ENCODE measurements around the gene EFCAB11.
A peak's percentile ranks its signal among the peaks of the same experiment; 100 is the strongest.
"Not testable (repeated sequence)": the region's sequence is repeated elsewhere in the genome, so short reads cannot be mapped to it uniquely, and the experiment has no call there.

EFCAB11 gene

DNA sequence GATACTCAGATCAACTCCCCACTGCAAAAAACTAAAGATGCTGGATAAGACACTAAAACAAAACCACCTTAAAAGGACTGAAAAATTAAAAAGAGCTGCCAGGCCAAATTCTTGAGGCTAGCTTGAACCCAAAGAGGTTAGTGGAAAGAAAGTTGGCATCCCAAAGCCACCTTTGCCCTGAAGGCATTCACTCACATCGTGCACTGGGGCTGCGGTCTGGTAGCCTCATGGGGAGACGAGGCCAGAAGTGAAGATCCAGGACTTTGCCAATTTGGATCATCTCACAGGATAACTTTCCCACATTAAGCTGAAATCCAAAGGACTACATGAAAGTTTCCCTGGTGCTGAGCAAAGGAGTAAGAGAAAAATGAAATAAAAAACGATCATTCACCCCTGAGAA lies 63.9 kb downstream of the EFCAB11 start:
- DNase-seq (ENCODE audit: low read depth), result no peak
- H3K4me3 ChIP-seq (ENCODE audit: low read depth, low read length), result no peak overlapping the region

DNA sequence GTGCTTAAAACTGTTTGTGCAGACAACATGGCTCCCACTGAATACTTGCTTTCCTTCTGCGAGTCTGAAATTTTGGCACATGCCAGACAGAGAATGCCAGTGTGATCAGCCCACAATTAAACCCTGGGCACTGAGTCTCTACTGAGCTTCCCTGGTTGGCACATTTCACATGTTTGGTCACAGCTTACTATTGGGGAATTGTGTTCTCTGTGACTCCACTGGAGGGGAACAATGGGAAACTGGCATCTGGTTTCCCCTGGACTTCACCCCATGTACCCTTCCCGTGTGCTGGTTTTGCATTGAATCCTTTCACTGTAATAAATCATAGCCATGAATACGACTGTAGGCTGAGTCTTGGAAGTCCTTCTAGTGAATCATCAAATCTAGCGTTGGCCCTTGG lies 64.9 kb downstream of the EFCAB11 start:
- peak; percentile 23 for DNase-seq (ENCODE audit: low read depth)
- no peak overlapping the region for H3K4me3 ChIP-seq (ENCODE audit: low read depth, low read length)

DNA sequence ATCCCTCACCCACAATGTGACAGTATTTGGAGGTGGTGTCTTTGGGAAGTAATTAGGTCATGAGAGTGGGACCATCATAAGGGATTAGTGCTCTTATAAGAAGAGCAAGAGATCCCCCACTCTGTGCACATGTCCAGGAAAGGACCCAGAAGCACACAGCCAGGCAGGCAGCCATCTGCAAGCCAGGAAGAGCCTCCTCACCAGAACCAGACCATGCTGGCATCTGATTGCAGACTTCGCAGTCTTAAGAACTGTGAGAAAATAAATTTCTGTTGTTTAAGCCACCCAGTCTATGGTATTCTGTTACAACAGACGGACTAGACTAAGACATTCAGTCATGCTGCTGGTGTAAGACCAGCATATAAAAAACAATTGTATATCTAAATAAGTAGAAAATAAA lies 69.8 kb downstream of the EFCAB11 start:
- DNase-seq (ENCODE audit: low read depth), result no peak
- no peak overlapping the region for H3K4me3 ChIP-seq (ENCODE audit: low read depth, low read length)

DNA sequence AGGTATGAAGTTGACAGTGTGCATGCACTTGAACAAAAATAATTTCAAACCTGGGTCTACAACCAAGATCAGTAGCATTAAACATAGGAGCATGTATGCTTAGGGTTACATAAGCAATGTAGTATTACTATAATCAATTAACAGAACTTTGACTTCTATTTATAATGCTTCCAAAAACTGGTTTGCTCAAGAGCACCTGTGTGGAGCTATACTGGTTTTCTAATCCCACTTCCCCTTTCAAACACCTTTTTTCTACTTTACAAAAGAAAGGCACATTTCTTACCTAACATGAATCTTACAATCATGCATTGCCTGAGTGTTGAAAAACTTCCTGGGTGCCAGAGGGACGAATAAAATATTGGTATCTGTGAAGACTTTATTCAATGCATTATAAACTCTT lies 72.7 kb downstream of the EFCAB11 start:
- no peak overlapping the region for H3K4me3 ChIP-seq (ENCODE audit: low read depth, low read length)
- no peak for DNase-seq (ENCODE audit: low read depth)

DNA sequence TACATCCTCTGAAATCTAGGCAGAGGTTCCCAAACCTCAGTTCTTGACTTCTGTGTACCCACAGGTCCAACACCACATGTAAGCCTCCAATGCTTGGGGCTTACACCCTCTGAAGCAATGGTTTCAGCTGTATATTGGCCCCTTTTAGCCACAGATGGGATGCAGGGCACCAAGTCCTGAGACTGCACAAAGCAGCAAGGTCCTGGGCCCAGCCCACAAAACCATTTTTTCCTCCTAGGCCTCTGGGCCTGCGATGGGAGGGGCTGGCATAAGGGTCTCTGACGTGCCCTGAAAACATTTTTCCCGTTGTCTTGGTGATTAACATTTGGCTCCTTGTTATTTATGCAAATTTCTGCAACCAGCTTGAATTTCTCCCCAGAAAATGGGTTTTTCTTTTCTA lies 80.4 kb downstream of the EFCAB11 start:
- not testable (repeated sequence) for DNase-seq (ENCODE audit: low read depth)

DNA sequence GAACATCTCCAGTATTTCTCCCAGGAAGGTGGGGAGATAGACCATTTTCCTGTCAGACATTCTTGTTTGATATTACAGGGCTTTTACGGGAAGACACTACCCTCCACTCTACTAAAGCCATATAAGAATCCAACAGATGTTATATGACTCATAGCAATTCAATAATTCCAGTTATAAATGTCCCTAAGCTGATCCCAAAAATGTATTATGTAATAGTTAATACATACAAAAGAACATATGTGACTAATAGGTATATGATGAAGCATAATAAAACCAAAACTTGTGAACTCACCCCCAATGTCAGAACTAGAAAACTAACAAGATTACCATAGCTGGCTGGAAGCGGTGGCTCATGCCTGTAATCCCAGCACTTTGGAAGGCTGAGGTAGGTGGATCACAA lies 84.2 kb downstream of the EFCAB11 start:
- no peak overlapping the region for H3K4me3 ChIP-seq (ENCODE audit: low read depth, low read length)
- DNase-seq (ENCODE audit: low read depth), result no peak

More for the DNA sequence above, 80.4 kb downstream of the EFCAB11 start:
- H3K4me3 ChIP-seq (ENCODE audit: low read depth, low read length), result not testable (repeated sequence)

DNA sequence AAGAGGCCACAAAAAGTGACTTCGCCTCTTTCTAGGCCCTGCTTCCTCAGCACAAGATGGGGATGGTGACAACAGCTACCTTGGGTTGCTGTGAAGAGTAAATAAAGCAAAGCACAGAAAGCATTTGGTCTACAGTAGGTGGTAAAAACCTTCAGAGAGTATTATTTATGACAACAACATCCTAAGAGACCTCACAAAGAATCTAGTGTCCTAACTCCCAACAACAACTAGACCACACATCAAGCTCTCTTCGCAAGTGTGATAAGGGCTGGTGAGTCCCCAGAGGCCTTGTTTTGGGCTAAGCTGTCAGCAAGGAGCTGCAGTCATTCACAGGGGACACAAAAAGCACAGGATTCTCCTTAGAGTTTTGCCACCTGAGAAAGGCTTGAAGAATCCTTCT lies 84.9 kb downstream of the EFCAB11 start:
- H3K4me3 ChIP-seq (ENCODE audit: low read depth, low read length), result no peak overlapping the region
- DNase-seq (ENCODE audit: low read depth), result no peak

DNA sequence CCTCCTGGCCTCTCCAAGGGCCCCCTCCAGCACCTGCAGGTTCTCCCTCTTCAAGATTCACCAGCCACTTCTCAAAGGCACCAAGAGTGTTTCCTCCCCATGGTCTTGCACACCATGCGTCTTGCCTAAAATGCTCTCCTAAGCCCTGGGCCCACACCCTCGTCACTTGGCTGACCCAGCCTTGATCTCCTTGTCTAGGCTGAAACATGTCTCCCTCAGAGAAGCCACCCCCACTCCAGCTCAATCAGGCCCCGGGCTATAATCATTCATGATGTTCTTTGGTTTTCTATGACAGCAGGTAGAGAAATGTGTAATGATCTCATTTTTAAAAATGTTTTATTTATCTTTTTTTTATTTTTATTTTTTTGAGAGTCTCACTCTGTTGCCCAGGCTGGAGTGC lies 88.1 kb downstream of the EFCAB11 start:
- DNase-seq (ENCODE audit: low read depth), result no peak
- no peak overlapping the region for H3K4me3 ChIP-seq (ENCODE audit: low read depth, low read length)

DNA sequence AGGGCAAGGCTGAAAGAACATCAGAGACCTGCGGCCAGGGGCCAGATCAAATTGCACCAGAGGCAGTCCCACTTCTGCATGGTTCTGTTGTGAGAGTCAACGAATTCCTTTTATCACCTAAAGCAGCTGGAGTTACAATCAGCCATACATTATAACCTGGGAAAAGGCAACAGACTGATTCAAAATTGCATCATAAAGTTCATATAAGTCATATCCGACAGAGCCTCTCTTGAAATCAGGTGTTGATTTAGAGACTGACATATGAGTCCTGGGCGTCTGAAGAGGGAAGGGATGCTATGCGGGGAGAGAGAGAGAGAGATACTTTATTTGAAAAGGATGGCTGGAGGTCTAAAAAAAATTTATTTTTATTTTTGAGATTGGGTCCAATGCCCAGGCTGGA lies 89.4 kb downstream of the EFCAB11 start:
- H3K4me3 ChIP-seq (ENCODE audit: low read depth, low read length), result no peak overlapping the region
- no peak for DNase-seq (ENCODE audit: low read depth)

DNA sequence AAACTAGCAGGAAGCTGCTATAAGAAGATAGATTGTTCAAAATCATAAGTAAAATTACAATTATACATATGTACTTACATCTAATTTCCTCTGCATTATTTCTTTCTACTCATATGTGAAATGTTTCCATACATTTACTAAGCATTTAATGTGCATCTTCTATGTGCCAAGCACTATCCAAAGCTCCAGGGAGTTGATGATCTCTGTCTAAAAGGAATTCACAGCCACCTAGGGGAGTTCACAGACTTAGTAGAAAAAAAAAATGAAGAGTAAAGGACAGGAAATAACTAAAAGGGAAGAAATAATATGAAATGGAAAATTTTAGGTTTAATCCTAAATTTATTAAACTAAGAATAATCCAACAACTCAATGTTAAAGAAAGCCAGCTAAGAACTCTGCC lies 91.7 kb downstream of the EFCAB11 start:
- H3K4me3 ChIP-seq (ENCODE audit: low read depth, low read length), result no peak overlapping the region
- DNase-seq (ENCODE audit: low read depth), result no peak

DNA sequence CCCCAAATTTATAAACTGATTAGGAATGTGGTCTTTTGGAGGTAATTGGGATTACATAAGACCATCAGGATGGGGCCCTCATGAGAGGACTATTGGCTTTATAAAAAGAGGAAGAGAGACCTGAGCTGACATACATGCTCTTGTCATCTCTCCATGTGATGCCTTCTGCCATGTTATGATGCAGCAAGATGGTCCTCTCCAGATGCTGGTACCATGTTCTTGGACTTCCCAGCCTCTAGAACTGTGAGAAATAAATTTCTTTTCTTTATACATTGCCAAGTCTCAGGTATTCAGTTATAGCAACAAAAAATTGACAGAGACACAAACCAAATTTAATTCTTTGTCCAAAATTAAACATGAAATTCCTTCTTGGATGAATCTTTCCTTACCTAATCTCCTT lies 92.9 kb downstream of the EFCAB11 start:
- H3K4me3 ChIP-seq (ENCODE audit: low read depth, low read length), result no peak overlapping the region
- DNase-seq (ENCODE audit: low read depth), result no peak

DNA sequence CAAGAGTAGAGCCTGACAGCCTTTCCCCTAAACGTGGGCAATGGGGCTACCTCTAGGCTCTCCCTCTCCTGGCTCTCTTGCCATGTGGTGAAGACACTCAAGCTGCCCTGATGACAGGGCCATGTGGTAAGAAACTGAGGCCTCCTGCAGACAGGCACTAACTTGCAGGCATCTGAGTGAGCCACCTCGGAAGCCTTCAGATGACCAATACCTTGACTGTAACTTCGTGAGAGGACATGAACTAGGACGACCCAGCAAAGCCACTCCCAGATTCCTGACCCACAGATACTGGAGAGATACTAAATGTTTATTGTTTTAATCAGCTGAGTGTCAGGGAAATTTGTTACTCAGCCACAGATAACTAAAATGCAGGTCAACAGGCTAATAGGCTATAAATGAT lies 96.4 kb downstream of the EFCAB11 start:
- DNase-seq (ENCODE audit: low read depth), result no peak
- H3K4me3 ChIP-seq (ENCODE audit: low read depth, low read length), result no peak overlapping the region

DNA sequence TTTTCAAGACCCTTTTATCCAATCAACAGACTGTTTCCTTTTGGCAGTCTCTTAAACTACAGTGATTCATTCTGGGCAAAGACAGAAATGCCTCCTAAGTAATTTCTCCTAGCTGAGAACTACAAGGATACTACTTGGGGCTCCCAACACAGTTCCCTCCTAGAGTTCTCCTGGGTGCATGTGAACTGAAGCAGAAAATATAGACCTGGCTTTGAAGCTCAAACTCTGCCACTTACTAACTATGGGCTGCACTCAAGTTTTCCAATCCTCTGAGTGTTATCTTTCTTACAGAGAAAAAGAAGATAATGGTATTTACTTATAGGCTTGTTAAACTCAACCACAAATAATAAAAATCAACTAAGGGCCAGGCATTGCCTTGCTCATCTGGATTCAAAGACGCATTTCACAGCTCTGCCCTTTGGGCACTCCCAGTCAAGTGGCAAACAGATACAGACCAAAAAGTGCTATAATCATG lies 97.6 kb downstream of the EFCAB11 start:
- H3K4me3 ChIP-seq (ENCODE audit: low read depth, low read length), result no peak overlapping the region
- DNase-seq (ENCODE audit: low read depth), result no peak

DNA sequence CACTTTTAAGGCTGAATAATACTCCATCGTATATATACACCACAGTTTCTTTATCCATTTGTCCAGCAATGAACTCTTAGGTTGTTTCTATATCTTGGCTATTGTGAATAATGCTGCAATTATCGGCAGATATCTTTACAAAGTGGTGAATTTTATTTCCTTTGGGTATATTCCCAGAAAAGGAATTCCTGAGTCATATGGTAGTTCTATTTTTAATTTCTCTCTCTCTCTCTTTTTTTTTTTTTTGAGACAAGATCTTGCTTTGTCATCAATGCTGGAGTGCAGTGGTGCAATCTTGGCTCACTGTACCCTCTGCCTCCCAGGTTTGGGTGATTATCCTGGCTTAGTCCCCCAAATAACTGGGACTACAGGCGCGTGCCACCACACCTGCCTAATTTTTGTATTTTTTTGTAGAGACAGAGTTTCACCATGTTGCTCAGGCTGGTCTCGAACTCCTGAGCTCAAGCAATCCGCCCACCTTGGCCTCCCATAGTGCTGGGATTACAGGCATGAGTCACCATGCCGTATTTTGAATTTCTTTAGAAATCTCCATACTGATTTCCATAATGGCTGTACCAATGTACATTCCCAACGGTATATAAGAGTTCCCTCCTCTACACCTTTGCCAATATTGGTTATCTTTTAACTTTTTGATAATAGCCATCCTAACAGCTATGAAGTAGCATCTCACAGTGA lies 98.4 kb downstream of the EFCAB11 start:
- peak; percentile 51 for DNase-seq (ENCODE audit: low read depth)
- H3K4me3 ChIP-seq (ENCODE audit: low read depth, low read length), result no peak overlapping the region

DNA sequence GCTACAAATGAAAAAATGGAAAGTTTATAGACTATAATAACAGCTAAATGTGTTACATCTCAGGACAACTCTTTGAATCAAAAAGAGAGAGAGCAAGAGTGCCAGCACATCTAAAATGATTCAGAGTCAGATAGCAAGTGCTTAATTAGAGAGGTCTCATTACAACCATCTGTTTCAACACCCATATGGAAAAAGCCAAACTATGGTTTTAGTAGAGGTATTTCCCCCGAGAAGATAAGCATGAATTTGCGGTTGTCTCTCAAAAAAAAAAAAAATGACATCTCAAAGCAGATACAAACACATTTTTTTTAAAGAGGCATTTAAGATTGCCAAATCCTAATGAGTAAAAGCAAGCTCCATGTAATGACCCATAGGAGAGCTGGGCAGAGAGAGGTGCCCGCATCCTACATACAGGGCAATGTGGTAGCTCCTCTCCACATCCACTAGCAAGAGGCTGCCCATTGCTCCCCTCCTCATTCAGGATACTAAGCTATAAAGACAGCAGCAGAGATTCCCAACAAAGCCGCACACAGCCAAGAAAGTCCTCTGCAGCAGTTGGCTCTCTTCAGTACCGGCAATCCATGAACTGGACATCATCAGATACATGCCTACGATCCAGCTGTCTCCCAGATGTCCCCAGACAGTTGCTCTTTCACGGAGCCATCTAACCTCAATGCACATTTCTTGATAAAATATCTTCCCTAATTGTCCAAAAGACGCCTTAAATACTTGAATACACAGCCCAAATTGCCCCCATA lies 100.4 kb downstream of the EFCAB11 start:
- H3K4me3 ChIP-seq (ENCODE audit: low read depth, low read length), result no peak overlapping the region
- no peak for DNase-seq (ENCODE audit: low read depth)

DNA sequence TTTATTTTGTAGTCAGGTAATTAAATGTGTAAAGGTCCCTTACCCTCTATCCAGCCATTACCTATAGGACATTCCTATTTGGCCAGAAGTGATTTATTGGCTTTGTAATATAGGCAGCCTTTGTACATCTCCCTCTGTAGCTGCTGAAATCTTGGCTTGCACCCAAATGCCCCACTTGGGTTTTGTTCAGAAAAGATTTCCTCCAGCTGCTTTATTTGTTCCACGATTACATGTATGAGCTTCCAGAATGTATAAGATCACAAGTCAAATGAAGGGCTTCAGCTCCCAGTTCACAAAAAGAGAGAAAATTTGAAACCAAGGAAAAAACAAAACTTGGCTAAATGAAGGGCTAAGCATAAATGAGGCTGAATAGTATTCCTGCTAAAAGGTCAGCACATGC lies 103.4 kb downstream of the EFCAB11 start:
- no peak for DNase-seq (ENCODE audit: low read depth)
- no peak overlapping the region for H3K4me3 ChIP-seq (ENCODE audit: low read depth, low read length)

DNA sequence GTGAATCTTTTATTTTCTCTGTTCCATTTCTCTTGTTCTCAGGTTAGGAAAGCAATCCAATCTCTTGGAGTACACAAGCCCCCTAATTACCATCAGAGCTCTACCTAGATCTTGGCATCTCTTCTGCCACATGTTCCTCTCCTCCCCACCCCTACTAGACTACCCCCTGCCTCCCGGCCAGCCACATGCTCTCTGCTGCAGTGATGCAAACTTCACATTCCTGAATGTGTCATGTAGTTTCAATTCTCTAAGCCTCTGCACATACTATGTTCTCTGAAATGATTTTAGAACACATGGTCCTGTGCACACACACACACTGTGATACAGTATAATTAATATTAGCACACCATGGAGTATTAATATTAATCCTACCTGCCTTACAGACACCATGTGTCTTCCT lies 104.6 kb downstream of the EFCAB11 start:
- DNase-seq (ENCODE audit: low read depth), result no peak
- H3K4me3 ChIP-seq (ENCODE audit: low read depth, low read length), result no peak overlapping the region

DNA sequence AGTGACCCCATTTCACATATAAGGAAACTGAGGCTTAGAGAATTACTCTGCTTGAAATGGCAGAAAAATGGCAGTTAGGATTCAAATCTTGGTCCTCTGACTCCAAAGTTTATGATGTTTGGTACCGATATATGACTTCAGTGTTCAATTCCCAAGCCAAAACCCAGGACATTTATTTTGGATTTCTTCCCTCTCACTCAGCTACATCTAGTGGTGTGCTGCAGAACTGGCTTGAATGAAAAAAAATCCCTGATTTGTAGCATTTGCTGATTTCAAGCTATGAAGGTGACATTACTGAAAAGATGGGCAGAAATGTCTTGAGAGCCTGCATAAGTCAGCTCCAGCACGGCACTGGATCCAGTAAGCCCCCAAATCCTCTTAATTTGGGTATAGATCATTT lies 106.4 kb downstream of the EFCAB11 start:
- DNase-seq (ENCODE audit: low read depth), result no peak
- no peak overlapping the region for H3K4me3 ChIP-seq (ENCODE audit: low read depth, low read length)

DNA sequence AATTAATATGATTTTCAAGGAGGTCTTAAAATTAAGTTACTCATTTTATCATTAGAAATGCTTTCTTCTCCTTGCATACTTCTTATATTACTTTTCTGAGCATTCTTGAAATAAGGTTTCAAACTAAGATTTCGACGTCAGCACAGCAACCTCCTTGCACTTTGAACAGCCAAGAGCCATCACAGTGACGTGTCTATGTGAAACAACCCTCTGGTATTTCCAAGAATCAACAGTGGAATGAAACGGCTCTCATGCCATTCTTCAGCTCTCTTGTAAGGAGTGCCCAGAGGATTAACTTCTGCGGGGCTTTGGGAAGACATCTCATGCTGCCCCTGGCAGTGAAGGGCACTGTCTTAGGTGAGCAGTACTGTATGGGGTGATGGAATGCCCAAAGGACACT lies 109.2 kb downstream of the EFCAB11 start:
- H3K4me3 ChIP-seq (ENCODE audit: low read depth, low read length), result no peak overlapping the region
- DNase-seq (ENCODE audit: low read depth), result peak; percentile 73

DNA sequence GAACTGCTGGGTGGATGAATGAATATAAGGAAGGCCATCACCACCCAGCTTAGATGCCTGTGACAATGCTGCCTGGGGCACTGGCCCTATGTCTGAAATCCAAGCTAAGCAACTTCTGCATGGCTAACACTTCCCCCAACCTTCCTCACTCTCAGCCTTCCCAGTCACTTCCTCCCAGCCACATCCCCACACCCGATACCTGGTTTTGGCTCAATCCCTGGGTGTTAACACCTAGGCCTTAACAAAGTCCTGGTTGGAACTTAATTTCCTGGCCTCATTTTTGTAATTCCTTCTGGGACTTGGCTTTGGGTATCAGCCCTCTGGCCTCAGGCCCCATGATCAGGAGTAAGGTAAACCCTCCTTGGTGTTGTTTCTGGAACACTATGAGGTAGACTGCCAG lies 110.0 kb downstream of the EFCAB11 start:
- H3K4me3 ChIP-seq (ENCODE audit: low read depth, low read length), result no peak overlapping the region
- no peak for DNase-seq (ENCODE audit: low read depth)

DNA sequence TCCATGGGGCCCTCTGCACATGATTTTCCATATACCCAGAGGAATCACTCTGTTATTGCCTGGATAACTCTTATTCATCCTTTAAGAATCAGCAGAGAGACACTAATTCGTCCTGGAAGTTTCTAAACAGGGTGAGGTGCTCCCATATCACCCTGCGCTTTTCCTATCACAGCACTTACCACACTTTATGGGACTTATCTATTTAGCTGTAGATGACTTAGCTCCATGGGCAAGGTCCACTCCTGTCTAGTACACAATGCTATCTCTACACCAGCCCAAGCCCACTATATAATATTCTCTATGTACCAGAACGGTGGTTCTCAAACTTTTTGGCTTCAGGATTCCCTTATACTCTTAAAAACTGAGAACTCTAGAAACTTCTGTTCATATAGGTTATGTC lies 111.7 kb downstream of the EFCAB11 start:
- no peak for DNase-seq (ENCODE audit: low read depth)

More for the DNA sequence above, 111.7 kb downstream of the EFCAB11 start:
- H3K4me3 ChIP-seq (ENCODE audit: low read depth, low read length), result no peak overlapping the region
